H9 (cell line): ENCODE data around the gene GAPT. TPM values are rescaled to one million over a fixed set of nuclear protein-coding genes. Genes with fewer than 3 reads are reported as not detected.
A peak's percentile ranks its signal among the peaks of the same experiment; 100 is the strongest.

Experiments used
- DNase-seq: peaks from one replicate; pipeline ENCODE4 v3.0.0-alpha.2; 2017
- H2AFZ ChIP-seq: one replicate; pipeline ENCODE4 v1.6.1; 2013; ENCODE audit warnings: mild to moderate bottlenecking, low read length, control low read depth, moderate library complexity
- H2AK5ac ChIP-seq: 2 replicates; pipeline ENCODE4 v1.6.1; 2013; ENCODE audit warnings: low read length, control low read depth, mixed read lengths; ENCODE audit not compliant: insufficient read length
- H2BK120ac ChIP-seq: one replicate; pipeline ENCODE4 v1.6.1; 2013; ENCODE audit warnings: low read depth, mild to moderate bottlenecking, low read length, control low read depth, inconsistent platforms; ENCODE audit not compliant: poor library complexity, severe bottlenecking
- H2BK12ac ChIP-seq: 2 replicates; pipeline ENCODE4 v1.6.1; 2013; ENCODE audit warnings: low read length, control low read depth, mixed read lengths, low read depth; ENCODE audit not compliant: insufficient read length
- H2BK15ac ChIP-seq: 2 replicates; pipeline ENCODE4 v1.6.1; 2013; ENCODE audit warnings: low read depth, low read length, control low read depth
- H2BK20ac ChIP-seq: one replicate; pipeline ENCODE4 v1.6.1; 2013; ENCODE audit warnings: low read depth, mild to moderate bottlenecking, low read length, control low read depth, inconsistent platforms; ENCODE audit not compliant: poor library complexity, severe bottlenecking
- H2BK5ac ChIP-seq: 2 replicates; pipeline ENCODE4 v1.6.1; 2013; ENCODE audit warnings: low read length, control low read depth, mixed read lengths; ENCODE audit not compliant: insufficient read length
- H3K14ac ChIP-seq: 2 replicates; pipeline ENCODE4 v1.6.1; 2013; ENCODE audit warnings: low read length, control low read depth; ENCODE audit not compliant: insufficient read depth
- H3K18ac ChIP-seq: 2 replicates; pipeline ENCODE4 v1.6.1; 2013; ENCODE audit warnings: low read depth, mild to moderate bottlenecking, mixed read lengths, low read length, control low read depth; ENCODE audit not compliant: insufficient read length
- H3K23ac ChIP-seq: 2 replicates; pipeline ENCODE4 v1.6.1; 2013; ENCODE audit warnings: low read length, control low read depth, mixed read lengths, low read depth; ENCODE audit not compliant: insufficient read length
- H3K23me2 ChIP-seq: 2 replicates; pipeline ENCODE4 v1.6.1; 2013; ENCODE audit warnings: low read depth, mild to moderate bottlenecking, mixed read lengths, low read length, control low read depth; ENCODE audit not compliant: insufficient read length, poor library complexity, severe bottlenecking
- H3K27ac ChIP-seq: 2 replicates; pipeline ENCODE4 v1.5.1; 2013; ENCODE audit warnings: low read length, control low read depth, mixed read lengths, low read depth; ENCODE audit not compliant: insufficient read length
- H3K27me3 ChIP-seq: 2 replicates; pipeline ENCODE4 v1.6.1; 2013; ENCODE audit warnings: low read length, control low read depth, inconsistent platforms; ENCODE audit not compliant: insufficient read depth
- H3K4ac ChIP-seq: 2 replicates; pipeline ENCODE4 v1.6.1; 2013; ENCODE audit warnings: low read depth, mild to moderate bottlenecking, control low read depth, inconsistent platforms, low read length, moderate library complexity
- H3K4me1 ChIP-seq: 2 replicates; pipeline ENCODE4 v1.6.1; 2013; ENCODE audit warnings: low read length, control low read depth, inconsistent platforms; ENCODE audit not compliant: insufficient read depth
- H3K4me2 ChIP-seq: 2 replicates; pipeline ENCODE4 v1.6.1; 2013; ENCODE audit warnings: low read length, control low read depth, mixed read lengths; ENCODE audit not compliant: insufficient read length, insufficient read depth
- H3K56ac ChIP-seq: 2 replicates; pipeline ENCODE4 v1.6.1; 2013; ENCODE audit warnings: low read depth, mild to moderate bottlenecking, mixed read lengths, low read length, control low read depth; ENCODE audit not compliant: insufficient read length
- H3K79me1 ChIP-seq: 2 replicates; pipeline ENCODE4 v1.6.1; 2013; ENCODE audit warnings: low read depth, mild to moderate bottlenecking, moderate library complexity, low read length, control low read depth, inconsistent platforms; ENCODE audit not compliant: insufficient read depth, poor library complexity, severe bottlenecking
- H3K79me2 ChIP-seq: 2 replicates; pipeline ENCODE4 v1.6.1; 2013; ENCODE audit warnings: low read length, control low read depth, inconsistent platforms; ENCODE audit not compliant: insufficient read depth
- H3K9ac ChIP-seq: 2 replicates; pipeline ENCODE4 v1.6.1; 2013; ENCODE audit warnings: low read length, control low read depth, mixed read lengths; ENCODE audit not compliant: insufficient read length; ENCODE audit errors: extremely low read depth
- H3K9me3 ChIP-seq: one replicate; pipeline ENCODE4 v1.6.1; 2013; ENCODE audit warnings: low read depth, low read length, inconsistent platforms; ENCODE audit not compliant: control insufficient read depth
- H3T11ph ChIP-seq: one replicate; pipeline ENCODE4 v1.6.1; 2013; ENCODE audit warnings: mild to moderate bottlenecking, low read length, control low read depth, inconsistent platforms
- H4K20me1 ChIP-seq: one replicate; pipeline ENCODE4 v1.6.1; 2013; ENCODE audit not compliant: control insufficient read depth, insufficient read length, insufficient read depth
- H4K5ac ChIP-seq: 2 replicates; pipeline ENCODE4 v1.6.1; 2013; ENCODE audit warnings: low read depth, mild to moderate bottlenecking, mixed read lengths, low read length, control low read depth; ENCODE audit not compliant: insufficient read length
- H4K8ac ChIP-seq: replicated peaks from 2 replicates; pipeline ENCODE4 v1.6.1; 2013; ENCODE audit warnings: low read length, control low read depth, mixed read lengths, low read depth; ENCODE audit not compliant: insufficient read length
- H4K91ac ChIP-seq: 2 replicates; pipeline ENCODE4 v1.6.1; 2013; ENCODE audit warnings: low read depth, mild to moderate bottlenecking, moderate library complexity, mixed read lengths, low read length, control low read depth; ENCODE audit not compliant: insufficient read length
- H3K27ac Mint-ChIP-seq, 3 experiments: 2 replicates in 2 of 3; 3 replicates in 1 of 3; pipeline ENCODE4 v1.8.0; 2020 to 2021; ENCODE audit warnings: mixed read lengths in 3 of 3, mild to moderate bottlenecking in 1 of 3, moderate library complexity in 1 of 3
- H3K27me3 Mint-ChIP-seq: 2 replicates; pipeline ENCODE4 v1.8.0; 2021; ENCODE audit warnings: low read depth, mild to moderate bottlenecking, moderate library complexity, mixed read lengths
- H3K36me3 Mint-ChIP-seq, 3 experiments: 2 replicates in 2 of 3; 3 replicates in 1 of 3; pipeline ENCODE4 v1.8.0; 2020 to 2021; ENCODE audit warnings: low read depth in 3 of 3, mixed read lengths in 3 of 3; ENCODE audit not compliant: insufficient read depth in 1 of 3
- H3K4me1 Mint-ChIP-seq, 2 experiments: 2 replicates each; pipeline ENCODE4 v1.8.0; 2020; ENCODE audit warnings: mixed read lengths in 2 of 2
- H3K4me3 Mint-ChIP-seq, 2 experiments: 2 replicates in 1 of 2; 3 replicates in 1 of 2; pipeline ENCODE4 v1.8.0; 2020 to 2021; ENCODE audit warnings: mild to moderate bottlenecking in 2 of 2, mixed read lengths in 2 of 2, moderate library complexity in 1 of 2
- H3K9me3 Mint-ChIP-seq, 2 experiments: 2 replicates in 1 of 2; 3 replicates in 1 of 2; pipeline ENCODE4 v1.8.0; 2020; ENCODE audit warnings: mild to moderate bottlenecking in 2 of 2, mixed read lengths in 2 of 2, moderate library complexity in 1 of 2
- WGBS: extraction: QIAGEN DNeasy Blood & Tissue Kit; methylation state at CpG from one replicate; pipeline ENCODE4 v1.1.7; 2013; ENCODE audit warnings: missing lambda C conversion rate, low lambda C conversion rate, mixed read lengths; ENCODE audit not compliant: insufficient read length; ENCODE audit errors: extremely low coverage; 5-methylcytosine and 5-hydroxymethylcytosine counted together
- total RNA-seq: library from RNA; stranded (reverse); gene quantifications from 2 replicates; pipeline ENCODE4 v1.2.1, GENCODE V29; 2021
- TF ChIP-seq, protein P1 (sequence below): fragments of 200-600 bp; sonication (generic); conservative IDR thresholded peaks from 3 replicates; pipeline ENCODE4 v1.8.0; 2021; ENCODE audit warnings: antibody characterized with exemption, mild to moderate bottlenecking

GAPT gene
- total RNA-seq, 1 experiment from 2014 or later, result not detected

DNA sequence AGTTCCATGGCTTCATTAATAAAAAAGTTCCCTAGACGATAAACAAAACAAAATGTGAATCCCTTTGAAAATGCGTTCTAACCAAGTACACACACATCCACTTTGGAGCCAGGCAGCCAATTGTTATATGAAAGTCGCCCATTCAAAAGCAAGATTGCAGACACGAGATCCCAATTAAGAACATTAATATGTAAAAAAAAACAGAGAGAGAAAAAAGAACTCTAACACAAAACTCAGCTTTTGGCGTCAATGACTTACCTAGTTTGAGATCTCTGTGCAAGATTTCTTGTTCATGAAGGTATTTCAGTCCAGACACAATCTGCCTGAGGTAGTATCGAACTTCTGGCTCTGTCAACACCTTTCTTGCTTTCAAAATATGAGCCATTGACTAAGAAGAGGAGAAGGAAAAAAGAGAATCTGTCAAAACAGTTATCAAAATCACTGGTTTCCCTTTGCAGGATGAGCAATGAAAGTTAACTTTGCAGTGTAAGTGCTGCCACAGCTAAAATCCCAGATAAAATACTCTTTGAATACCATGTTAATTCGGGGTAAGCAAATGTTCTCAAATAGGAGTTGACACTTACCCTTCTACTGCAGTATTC lies 33.0 kb upstream of the GAPT start:
- peak overlapping the region; percentile 72 for H3K4me2 ChIP-seq
- no peak overlapping the region for H3K4ac ChIP-seq
- no peak overlapping the region for H3K14ac ChIP-seq
- no peak overlapping the region for H3T11ph ChIP-seq
- no peaks in the 10 kb centered on the region for H3K9me3 ChIP-seq
- H3K79me2 ChIP-seq, result peaks cover 2% of the 10 kb centered on the region; the same call in 1 of the 2 replicates
- H3K56ac ChIP-seq, result no peak overlapping the region
- Mint-ChIP-seq H3K4me1 (peaks cover 25 to 33% of the 10 kb centered on the region in 2 experiments), H3K27ac (no peak overlapping the region), H3K4me3 (peak overlapping the region; percentile 47 to 82; a peak in 3 of 5 replicates), H3K27me3 (no peaks in the 10 kb centered on the region; the same call in 1 of the 2 replicates), H3K36me3 (peaks cover 3 to 49% (median 37%) of the 10 kb centered on the region in 3 experiments), H3K9me3 (no peaks in the 10 kb centered on the region)
- no peak overlapping the region for H3K27ac ChIP-seq
- H3K18ac ChIP-seq, result no peak overlapping the region
- no peak overlapping the region for H2BK120ac ChIP-seq
- H2BK20ac ChIP-seq, result no peak overlapping the region
- no peak overlapping the region for H2BK12ac ChIP-seq
- no peak overlapping the region for H4K8ac ChIP-seq
- H3K79me1 ChIP-seq, result no peaks in the 10 kb centered on the region
- H2BK15ac ChIP-seq, result no peak overlapping the region
- peak overlapping the region; percentile 42 for H3K9ac ChIP-seq
- peaks cover 5% of the 10 kb centered on the region for H3K23me2 ChIP-seq
- H3K4me1 ChIP-seq, result no peaks in the 10 kb centered on the region
- H4K5ac ChIP-seq, result no peak overlapping the region
- H4K91ac ChIP-seq, result no peak overlapping the region
- no peak overlapping the region for H2AFZ ChIP-seq
- TF ChIP-seq, protein P1, sequence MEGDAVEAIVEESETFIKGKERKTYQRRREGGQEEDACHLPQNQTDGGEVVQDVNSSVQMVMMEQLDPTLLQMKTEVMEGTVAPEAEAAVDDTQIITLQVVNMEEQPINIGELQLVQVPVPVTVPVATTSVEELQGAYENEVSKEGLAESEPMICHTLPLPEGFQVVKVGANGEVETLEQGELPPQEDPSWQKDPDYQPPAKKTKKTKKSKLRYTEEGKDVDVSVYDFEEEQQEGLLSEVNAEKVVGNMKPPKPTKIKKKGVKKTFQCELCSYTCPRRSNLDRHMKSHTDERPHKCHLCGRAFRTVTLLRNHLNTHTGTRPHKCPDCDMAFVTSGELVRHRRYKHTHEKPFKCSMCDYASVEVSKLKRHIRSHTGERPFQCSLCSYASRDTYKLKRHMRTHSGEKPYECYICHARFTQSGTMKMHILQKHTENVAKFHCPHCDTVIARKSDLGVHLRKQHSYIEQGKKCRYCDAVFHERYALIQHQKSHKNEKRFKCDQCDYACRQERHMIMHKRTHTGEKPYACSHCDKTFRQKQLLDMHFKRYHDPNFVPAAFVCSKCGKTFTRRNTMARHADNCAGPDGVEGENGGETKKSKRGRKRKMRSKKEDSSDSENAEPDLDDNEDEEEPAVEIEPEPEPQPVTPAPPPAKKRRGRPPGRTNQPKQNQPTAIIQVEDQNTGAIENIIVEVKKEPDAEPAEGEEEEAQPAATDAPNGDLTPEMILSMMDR, result no peak
- no peak overlapping the region for H3K23ac ChIP-seq
- H4K20me1 ChIP-seq, result no peaks in the 10 kb centered on the region
- no peak overlapping the region for H2AK5ac ChIP-seq
- no peak for DNase-seq
- H3K27me3 ChIP-seq, result no peaks in the 10 kb centered on the region
- no peak overlapping the region for H2BK5ac ChIP-seq
- no CpG with 5 or more reads among the region's 7 CpGs for WGBS
